ENCODE data around the gene CCDC194.

DNA sequence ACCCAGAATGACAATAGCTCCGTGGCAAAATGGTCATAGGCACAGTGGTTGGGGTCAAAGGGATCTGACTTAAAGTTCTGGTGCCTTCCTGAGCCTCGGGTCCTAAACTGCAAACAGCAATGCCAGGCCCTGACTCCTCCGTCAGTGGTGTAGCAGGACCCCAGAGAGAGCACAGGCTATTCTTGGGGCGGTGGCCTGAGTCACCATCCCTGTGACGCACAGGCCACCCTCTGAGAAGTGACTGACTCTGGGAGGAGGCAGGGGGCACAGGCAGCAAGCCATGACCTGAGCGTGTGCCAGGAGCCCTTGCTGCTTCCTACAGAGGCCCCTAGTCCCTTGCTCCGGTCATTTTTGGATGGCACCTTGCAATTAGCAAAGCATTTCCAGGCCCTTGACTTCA, 35.6 kb downstream of the CCDC194 start:
- TF ChIP-seq, protein P1, sequence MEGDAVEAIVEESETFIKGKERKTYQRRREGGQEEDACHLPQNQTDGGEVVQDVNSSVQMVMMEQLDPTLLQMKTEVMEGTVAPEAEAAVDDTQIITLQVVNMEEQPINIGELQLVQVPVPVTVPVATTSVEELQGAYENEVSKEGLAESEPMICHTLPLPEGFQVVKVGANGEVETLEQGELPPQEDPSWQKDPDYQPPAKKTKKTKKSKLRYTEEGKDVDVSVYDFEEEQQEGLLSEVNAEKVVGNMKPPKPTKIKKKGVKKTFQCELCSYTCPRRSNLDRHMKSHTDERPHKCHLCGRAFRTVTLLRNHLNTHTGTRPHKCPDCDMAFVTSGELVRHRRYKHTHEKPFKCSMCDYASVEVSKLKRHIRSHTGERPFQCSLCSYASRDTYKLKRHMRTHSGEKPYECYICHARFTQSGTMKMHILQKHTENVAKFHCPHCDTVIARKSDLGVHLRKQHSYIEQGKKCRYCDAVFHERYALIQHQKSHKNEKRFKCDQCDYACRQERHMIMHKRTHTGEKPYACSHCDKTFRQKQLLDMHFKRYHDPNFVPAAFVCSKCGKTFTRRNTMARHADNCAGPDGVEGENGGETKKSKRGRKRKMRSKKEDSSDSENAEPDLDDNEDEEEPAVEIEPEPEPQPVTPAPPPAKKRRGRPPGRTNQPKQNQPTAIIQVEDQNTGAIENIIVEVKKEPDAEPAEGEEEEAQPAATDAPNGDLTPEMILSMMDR (conservative IDR thresholded peaks at IDR 0.05 in 1 of 2, IDR thresholded peaks at IDR 0.05 in 1 of 2; ENCODE audit: extremely low read depth in 1 of 2, insufficient read depth in 1 of 2, low read depth in 1 of 2, low read length in 2 of 2) = no peak
- no peak for TF ChIP-seq EZH2 (IDR thresholded peaks at IDR 0.05; ENCODE audit: borderline replicate concordance, low read length)
